Lower lobe of right lung (tissue), 2 donors: ENCODE results near the gene CAVIN4. TPM values are rescaled to one million over a fixed set of nuclear protein-coding genes. Genes with fewer than 3 reads are reported as not detected.

Experiments
- ATAC-seq, 2 donors: fragments of 200-7000 bp; cut with Tn5 transposase; one replicate each; pipeline ENCODE4 v1.9.1; 2020 to 2022; ENCODE audit warnings: mild to moderate bottlenecking in 2 of 2, moderate library complexity in 2 of 2
- DNase-seq: peaks from one replicate; pipeline ENCODE4 v3.0.0-alpha.2; 2020
- H3K27ac ChIP-seq: fragments of 200-600 bp; one replicate; pipeline ENCODE4 v1.8.0; 2022
- H3K27me3 ChIP-seq: fragments of 200-600 bp; one replicate; pipeline ENCODE4 v1.8.0; 2022; ENCODE audit warnings: low read depth
- H3K36me3 ChIP-seq: fragments of 200-600 bp; one replicate; pipeline ENCODE4 v1.8.0; 2022; ENCODE audit warnings: mild to moderate bottlenecking
- H3K4me1 ChIP-seq: fragments of 200-600 bp; one replicate; pipeline ENCODE4 v1.8.0; 2022
- H3K4me3 ChIP-seq: fragments of 200-600 bp; one replicate; pipeline ENCODE4 v1.8.0; 2022; ENCODE audit warnings: mild to moderate bottlenecking
- H3K9me3 ChIP-seq: fragments of 200-600 bp; one replicate; pipeline ENCODE4 v1.8.0; 2022
- CTCF ChIP-seq: fragments of 200-600 bp; IDR thresholded peaks from one replicate; pipeline ENCODE4 v1.8.0; 2022; ENCODE audit warnings: antibody characterized with exemption, mild to moderate bottlenecking
- intact Hi-C: fragments of 100-400 bp; cut with DNase I; formaldehyde crosslinking; loops from one replicate; pipeline ENCODE4 v1.11.0; 2022
- total RNA-seq: library from RNA; stranded (reverse); fragmentation: NEBNext Ultra II Directional; extraction: Animal tissue kit (Norgen Biotek cat#: 25700); gene quantifications from one replicate; pipeline ENCODE4 v1.2.1, GENCODE V29; 2021
- donor health status: DM: no; HTN: yes; CAD: no; lungs with severe emphysema.

The CAVIN4 gene
- total RNA-seq, 1 donor from 2014 or later, result 1.7 TPM

- DNase-seq, result no peak
- no peaks in the 10 kb centered on the region for H3K27me3 ChIP-seq
- H3K4me1 ChIP-seq, result peaks cover 10% of the 10 kb centered on the region
- ATAC-seq, result peak; percentile 56 to 57
- no peaks in the 10 kb centered on the region for H3K36me3 ChIP-seq
- intact Hi-C loops, result no loop called here
- TF ChIP-seq CTCF, result peak; percentile 82
- no peak overlapping the region for H3K4me3 ChIP-seq
- no peaks in the 10 kb centered on the region for H3K9me3 ChIP-seq
- H3K27ac ChIP-seq, result no peak overlapping the region
Observed at GRCh38 chr9:100595391-100596199, 17.7 kb downstream of the CAVIN4 start.

GRCh38 chr9:100597236-100597635 is 19.4 kb downstream of the CAVIN4 start:
- H3K4me3 ChIP-seq, result no peak overlapping the region
- H3K27ac ChIP-seq, result no peak overlapping the region
- no peaks in the 10 kb centered on the region for H3K27me3 ChIP-seq
- intact Hi-C loops, result no loop called here
- no peaks in the 10 kb centered on the region for H3K36me3 ChIP-seq
- TF ChIP-seq CTCF, result no peak
- ATAC-seq, result no peak
- peaks cover 10% of the 10 kb centered on the region for H3K4me1 ChIP-seq
- no peak for DNase-seq
- H3K9me3 ChIP-seq, result no peaks in the 10 kb centered on the region

- Histone ChIP-seq H3K36me3 (no peaks in the 10 kb centered on the region), H3K27me3 (no peaks in the 10 kb centered on the region), H3K4me1 (peaks cover 10% of the 10 kb centered on the region), H3K27ac (peak overlapping the region; percentile 60), H3K4me3 (peak overlapping the region; percentile 56), H3K9me3 (no peaks in the 10 kb centered on the region)
- peak; percentile 93 for DNase-seq
- TF ChIP-seq CTCF, result no peak
- ATAC-seq, result peak; percentile 93 to 94
- intact Hi-C loops, result no loop called here
Observed at GRCh38 chr9:100598641-100599145, 20.8 kb downstream of the CAVIN4 start.

GRCh38 chr9:100600521-100601079 is 22.7 kb downstream of the CAVIN4 start:
- H3K27ac ChIP-seq, result no peak overlapping the region
- no peaks in the 10 kb centered on the region for H3K36me3 ChIP-seq
- H3K4me1 ChIP-seq, result peaks cover 10% of the 10 kb centered on the region
- ATAC-seq (no peak), DNase-seq (no peak)
- no peaks in the 10 kb centered on the region for H3K9me3 ChIP-seq
- intact Hi-C loops, result no loop called here
- no peak for TF ChIP-seq CTCF
- H3K4me3 ChIP-seq, result no peak overlapping the region
- no peaks in the 10 kb centered on the region for H3K27me3 ChIP-seq

- Histone ChIP-seq H3K36me3 (no peaks in the 10 kb centered on the region), H3K4me3 (no peak overlapping the region), H3K27ac (no peak overlapping the region), H3K9me3 (no peaks in the 10 kb centered on the region), H3K27me3 (no peaks in the 10 kb centered on the region), H3K4me1 (peaks cover 10% of the 10 kb centered on the region)
- ATAC-seq (peak; percentile 53 to 60), DNase-seq (no peak)
- intact Hi-C loops, result no loop called here
- TF ChIP-seq CTCF, result peak; percentile 52
Observed at GRCh38 chr9:100601216-100601615, 23.3 kb downstream of the CAVIN4 start.
